ENCODE measurements around the gene ST6GALNAC1.

GRCh38 chr17:76617838-76618237 lies 25.7 kb downstream of the ST6GALNAC1 start:
- TF ChIP-seq CTCF (IDR thresholded peaks at IDR 0.05), result no peak
- TF ChIP-seq POLR2AphosphoS5 (IDR thresholded peaks at IDR 0.05), result no peak
- TF ChIP-seq POLR2A (IDR thresholded peaks at IDR 0.05), result no peak

All from prostate gland (tissue), 2 donors.